Endodermal cell (in vitro differentiated cells): ENCODE results near the gene C16orf82. TPM values are rescaled to one million over a fixed set of nuclear protein-coding genes. Genes with fewer than 3 reads are reported as not detected.
A peak's percentile ranks its signal among the peaks of the same experiment; 100 is the strongest.

ENCODE experiments used
- DNase-seq: peaks from one replicate; pipeline ENCODE4 v3.0.0-alpha.2; 2017
- H3K27ac ChIP-seq: 2 replicates; pipeline ENCODE4 v1.5.1; 2013; ENCODE audit warnings: mild to moderate bottlenecking, low read depth, low read length, moderate library complexity
- H3K27me3 ChIP-seq: 2 replicates; pipeline ENCODE4 v1.6.1; 2013; ENCODE audit warnings: mild to moderate bottlenecking, low read length, moderate library complexity; ENCODE audit not compliant: insufficient read depth, control insufficient read depth, poor library complexity, severe bottlenecking
- H3K36me3 ChIP-seq: 2 replicates; pipeline ENCODE4 v1.7.0; 2013; ENCODE audit warnings: mild to moderate bottlenecking, low read length, moderate library complexity; ENCODE audit not compliant: control insufficient read depth, insufficient read depth
- H3K4me1 ChIP-seq: one replicate; pipeline ENCODE4 v1.7.0; 2013; ENCODE audit warnings: low read length; ENCODE audit not compliant: control insufficient read depth, insufficient read depth
- H3K4me3 ChIP-seq: 2 replicates; pipeline ENCODE4 v1.5.1; 2013; ENCODE audit warnings: mild to moderate bottlenecking, low read length, moderate library complexity
- H3K9ac ChIP-seq: 2 replicates; pipeline ENCODE4 v1.6.1; 2013; ENCODE audit warnings: mild to moderate bottlenecking, low read length, moderate library complexity; ENCODE audit not compliant: poor library complexity, severe bottlenecking; ENCODE audit errors: extremely low read depth
- H3K9me3 ChIP-seq: 2 replicates; pipeline ENCODE4 v1.6.1; 2013; ENCODE audit warnings: mild to moderate bottlenecking, low read length, moderate library complexity; ENCODE audit not compliant: control insufficient read depth
- H3K27ac Mint-ChIP-seq: 2 replicates; pipeline ENCODE4 v1.8.0; 2020; ENCODE audit warnings: mixed read lengths
- H3K27me3 Mint-ChIP-seq: 2 replicates; pipeline ENCODE4 v1.8.0; 2021; ENCODE audit warnings: mild to moderate bottlenecking, mixed read lengths; ENCODE audit not compliant: insufficient read depth
- H3K36me3 Mint-ChIP-seq: 2 replicates; pipeline ENCODE4 v1.8.0; 2020; ENCODE audit warnings: low read depth, mixed read lengths
- H3K4me1 Mint-ChIP-seq: 2 replicates; pipeline ENCODE4 v1.8.0; 2020; ENCODE audit warnings: mixed read lengths
- H3K4me3 Mint-ChIP-seq: 2 replicates; pipeline ENCODE4 v1.8.0; 2020; ENCODE audit warnings: mild to moderate bottlenecking, moderate library complexity, mixed read lengths
- H3K9me3 Mint-ChIP-seq: 2 replicates; pipeline ENCODE4 v1.8.0; 2020; ENCODE audit warnings: mild to moderate bottlenecking, mixed read lengths
- CTCF ChIP-seq: fragments of 200-600 bp; sonication (generic); conservative IDR thresholded peaks from 2 replicates; pipeline ENCODE4 v1.5.0; 2021; ENCODE audit warnings: antibody characterized with exemption, mild to moderate bottlenecking
- WGBS, 2 experiments: methylation state at CpG; one replicate each; pipeline versions ENCODE4 v1.1.5 to v1.1.7; 2013; ENCODE audit warnings: missing lambda C conversion rate in 2 of 2, mixed read lengths in 1 of 2; ENCODE audit not compliant: insufficient coverage in 1 of 2, insufficient read length in 1 of 2; 5-methylcytosine and 5-hydroxymethylcytosine counted together
- total RNA-seq, 2 donors: library from RNA; stranded (reverse); fragmentation: NEBNext Ultra II Directional in 1 of 2; extraction: Animal tissue kit (Norgen Biotek cat#: 25700) in 1 of 2; gene quantifications; 2 replicates in 1 of 2; 3 replicates in 1 of 2; pipeline ENCODE4 v1.2.1, GENCODE V29; 2021

The C16orf82 gene
- total RNA-seq, 2 donors from 2014 or later = not detected

- TF ChIP-seq CTCF = no peak
- no peak overlapping the region for H3K27ac Mint-ChIP-seq
- no peak overlapping the region for H3K4me3 Mint-ChIP-seq
- peaks cover 8% of the 10 kb centered on the region for H3K9me3 ChIP-seq
- peak; percentile 4 for DNase-seq
- H3K36me3 ChIP-seq = no peaks in the 10 kb centered on the region
- 83 to 90% methylated on average over 3 of the region's 3 CpGs for WGBS, 2 experiments
- no peak overlapping the region for H3K9ac ChIP-seq
- H3K36me3 Mint-ChIP-seq = no peaks in the 10 kb centered on the region
- no peaks in the 10 kb centered on the region for H3K27me3 ChIP-seq
- no peak overlapping the region for H3K27ac ChIP-seq
- H3K4me1 Mint-ChIP-seq = no peaks in the 10 kb centered on the region
- H3K9me3 Mint-ChIP-seq = peaks cover 5% of the 10 kb centered on the region
- H3K4me1 ChIP-seq = no peaks in the 10 kb centered on the region
- peaks cover 2% of the 10 kb centered on the region for H3K27me3 Mint-ChIP-seq
- no peak overlapping the region for H3K4me3 ChIP-seq
Observed at GRCh38 chr16:27098366-27099049, 31.8 kb downstream of the C16orf82 start.

- Histone ChIP-seq H3K36me3 (no peaks in the 10 kb centered on the region), H3K4me1 (no peaks in the 10 kb centered on the region), H3K9me3 (no peaks in the 10 kb centered on the region), H3K4me3 (no peak overlapping the region), H3K27me3 (no peaks in the 10 kb centered on the region), H3K9ac (no peak overlapping the region), H3K27ac (no peak overlapping the region)
- Mint-ChIP-seq H3K27me3 (no peaks in the 10 kb centered on the region), H3K4me1 (no peaks in the 10 kb centered on the region), H3K36me3 (no peaks in the 10 kb centered on the region), H3K4me3 (no peak overlapping the region), H3K27ac (no peak overlapping the region), H3K9me3 (no peaks in the 10 kb centered on the region)
- TF ChIP-seq CTCF = no peak
- WGBS, 2 experiments = 84 to 86% methylated on average over 9 to 11 of the region's 11 CpGs
- peak; percentile 35 for DNase-seq
Observed at GRCh38 chr16:27102701-27103575, 36.2 kb downstream of the C16orf82 start.

GRCh38 chr16:27103954-27104353 is 37.2 kb downstream of the C16orf82 start:
- H3K36me3 Mint-ChIP-seq = no peaks in the 10 kb centered on the region
- Histone ChIP-seq H3K36me3 (no peaks in the 10 kb centered on the region), H3K27me3 (peaks cover 2% of the 10 kb centered on the region), H3K4me1 (no peaks in the 10 kb centered on the region), H3K9ac (no peak overlapping the region), H3K4me3 (no peak overlapping the region), H3K27ac (no peak overlapping the region), H3K9me3 (no peaks in the 10 kb centered on the region)
- H3K4me1 Mint-ChIP-seq = no peaks in the 10 kb centered on the region
- no peaks in the 10 kb centered on the region for H3K9me3 Mint-ChIP-seq
- no peak overlapping the region for H3K4me3 Mint-ChIP-seq
- no peak overlapping the region for H3K27ac Mint-ChIP-seq
- no peak for TF ChIP-seq CTCF
- peak; percentile 15 for DNase-seq
- H3K27me3 Mint-ChIP-seq = peaks cover 8% of the 10 kb centered on the region
- 97% methylated on average over 1 of the region's 1 CpG; no CpG with 5 or more reads in 1 of the 2 experiments for whole genome bisulfite sequencing, 2 experiments
